ENCODE results near the gene TPO.
"Not testable (repeated sequence)": the region's sequence is repeated elsewhere in the genome, so short reads cannot be mapped to it uniquely, and the experiment has no call there.

Gene TPO

DNA sequence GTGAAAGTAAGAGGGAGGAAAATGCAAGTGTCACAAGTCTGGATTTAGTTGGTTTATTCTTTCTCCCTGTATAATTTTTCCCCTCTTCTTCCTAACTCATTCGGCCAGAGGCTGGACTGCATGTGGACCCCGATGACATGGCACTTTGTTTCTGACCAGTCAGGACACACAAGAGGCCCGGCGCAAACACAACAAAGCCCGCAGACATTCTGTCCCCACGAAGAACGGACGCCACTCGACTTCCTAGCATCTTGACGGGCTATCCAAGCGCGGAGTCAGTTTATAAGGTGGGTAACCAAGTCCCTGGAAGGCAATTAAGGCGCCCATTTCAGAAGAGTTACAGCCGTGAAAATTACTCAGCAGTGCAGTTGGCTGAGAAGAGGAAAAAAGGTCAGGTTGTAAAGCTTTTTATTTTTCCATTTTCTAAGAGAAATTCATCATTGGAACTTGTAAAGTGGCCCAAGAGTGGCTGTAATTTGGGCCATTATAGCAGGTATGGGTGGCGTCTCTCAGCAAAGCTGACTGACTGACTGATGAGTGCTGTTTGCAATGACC lies at the start of gene TPO:
Gene TPO, plus strand, starts transcription at position 308 of the 555 bp plus-strand sequence. CDS start 946 bp downstream, outside the sequence.
- DNase-seq: no peak

GRCh38 chr2:1366546-1367134 lies 46.6 kb upstream of the TPO start:
- DNase-seq: no peak

DNA sequence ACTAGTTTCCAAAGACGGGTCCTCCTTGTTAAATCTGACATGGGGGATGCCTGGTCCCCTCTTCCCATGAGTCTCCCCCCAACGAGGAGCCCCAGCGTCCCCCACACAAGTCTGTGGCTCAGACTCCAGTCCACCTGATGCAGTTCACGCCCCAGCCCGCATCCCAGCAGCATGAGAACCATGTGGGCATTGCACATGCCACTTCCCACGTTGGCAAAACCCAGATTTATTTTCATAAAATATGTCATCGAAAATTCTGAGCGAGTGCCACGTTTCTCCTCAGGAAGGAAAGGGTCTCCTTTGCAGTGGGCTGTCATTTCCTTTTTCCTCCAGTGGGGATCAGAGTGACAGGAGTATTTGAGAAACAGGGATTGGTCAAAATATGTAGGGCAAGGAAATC lies 45.7 kb upstream of the TPO start:
- DNase-seq: no peak

DNA sequence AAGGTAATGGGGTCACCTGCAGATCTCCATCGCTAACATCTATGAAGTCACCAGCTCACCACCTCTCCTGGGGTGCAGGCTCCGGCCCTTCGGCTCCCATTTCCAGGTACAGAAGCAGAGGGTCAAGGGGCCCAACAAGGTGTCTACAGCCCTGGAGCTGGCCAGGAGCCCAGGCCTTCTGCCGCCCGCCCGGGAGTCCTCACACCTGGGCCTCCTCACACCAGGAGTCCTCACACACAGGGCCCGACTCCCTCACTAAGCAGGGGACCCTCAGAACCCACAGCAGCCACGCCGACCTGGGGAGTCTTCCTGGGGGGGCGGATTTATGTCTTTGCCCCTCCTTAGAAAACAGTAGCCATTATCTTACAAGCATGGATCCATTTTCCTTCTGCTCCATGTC lies 43.4 kb upstream of the TPO start:
- DNase-seq: no peak

DNA sequence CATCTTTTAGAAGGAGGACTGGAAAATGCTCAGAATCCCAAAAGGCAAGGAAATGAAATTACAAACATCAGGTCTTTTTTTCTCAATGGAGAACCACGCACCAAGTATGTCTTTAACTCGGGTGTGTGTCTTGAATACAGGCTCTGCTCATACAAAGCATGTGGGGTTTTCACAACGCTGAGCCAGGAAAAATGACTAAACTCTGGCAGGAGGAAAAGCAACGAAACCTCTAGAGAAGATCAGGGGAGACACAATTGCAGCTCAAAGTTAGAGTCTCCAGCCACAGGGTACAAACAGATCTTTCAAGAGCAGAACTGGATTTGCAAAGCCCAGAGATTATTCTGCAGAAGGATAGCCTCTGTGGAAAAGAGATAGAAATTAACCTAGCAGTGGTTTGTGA lies 42.8 kb upstream of the TPO start:
- DNase-seq: no peak

GRCh38 chr2:1371082-1371481 lies 42.2 kb upstream of the TPO start:
- DNase-seq: no peak

DNA sequence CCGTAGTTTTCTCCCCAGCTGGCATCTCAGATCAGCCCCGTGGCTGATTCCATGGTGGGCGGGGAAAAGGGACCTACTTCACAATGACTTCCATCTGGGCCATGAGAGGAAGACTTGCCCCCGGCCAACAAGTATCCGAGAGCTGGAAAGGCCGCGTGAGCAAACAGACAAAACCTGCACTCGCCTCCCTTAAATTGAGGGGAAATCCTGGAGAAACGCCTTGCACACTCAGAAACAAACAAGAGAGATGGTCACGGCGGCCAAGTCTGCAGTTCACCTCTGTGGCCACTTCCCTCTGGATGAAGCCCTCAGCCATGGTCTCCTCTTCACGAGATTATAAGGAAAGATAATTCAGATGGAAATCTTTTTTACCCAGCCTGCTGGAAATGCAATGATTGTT lies 39.4 kb upstream of the TPO start:
- no peak for DNase-seq

- DNase-seq: no peak
These were observed 39.0 kb upstream of the TPO start for GRCh38 chr2:1374287-1374686.

DNA sequence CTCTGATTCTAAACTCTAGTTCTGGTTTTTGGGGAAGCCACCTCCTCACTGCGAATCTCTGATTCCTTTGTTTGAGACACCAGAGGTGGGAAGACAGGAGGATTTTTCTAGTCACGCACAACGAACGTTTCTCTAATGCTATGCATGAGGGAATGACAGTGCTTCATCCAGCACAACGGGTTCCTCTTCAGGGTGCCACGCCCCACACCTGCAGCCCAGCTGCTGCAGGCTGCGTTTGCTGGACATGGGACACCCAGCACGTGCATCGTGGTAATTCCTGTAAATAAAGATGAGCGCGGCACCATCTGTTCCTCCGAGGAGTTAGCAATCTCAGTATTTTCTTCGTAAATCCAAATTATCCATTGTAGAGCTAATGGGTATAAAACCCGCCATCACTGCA lies 37.5 kb upstream of the TPO start:
- DNase-seq: no peak

GRCh38 chr2:1377473-1377872 lies 35.8 kb upstream of the TPO start:
- DNase-seq: no peak

DNA sequence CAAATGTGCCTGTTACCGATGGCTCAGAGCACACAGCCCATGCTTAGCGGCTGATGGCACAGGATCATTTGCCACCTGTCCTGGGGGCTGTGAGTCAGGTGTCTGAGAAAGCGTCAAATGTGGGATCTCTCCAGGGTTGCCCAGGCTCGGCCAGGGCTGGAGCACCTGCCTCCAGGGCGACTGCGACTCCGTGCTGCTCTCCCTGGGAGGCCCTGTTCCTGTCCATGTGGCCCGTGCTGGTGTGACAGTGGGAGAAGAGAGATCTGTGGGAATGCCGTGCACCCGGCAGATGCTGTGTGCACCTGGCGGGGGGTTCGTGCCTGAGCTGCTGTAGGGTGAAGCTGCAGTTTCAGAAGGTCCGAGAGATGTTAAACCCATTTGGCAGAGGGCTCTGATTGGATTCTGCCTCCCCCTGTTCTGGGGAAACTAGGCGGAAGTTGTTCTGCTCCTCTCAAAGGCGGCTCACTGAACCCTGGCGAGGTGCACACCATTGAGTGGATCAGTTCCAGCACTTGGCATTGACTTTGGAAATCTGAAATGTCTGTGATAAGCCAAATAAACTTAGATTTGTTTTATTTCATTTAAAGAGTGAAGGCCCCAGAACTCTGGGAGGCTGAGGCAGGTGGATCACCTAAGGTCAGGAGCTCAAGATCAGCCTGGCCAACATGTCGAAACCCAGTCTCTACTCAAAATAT lies 34.7 kb upstream of the TPO start:
- no peak for DNase-seq

DNA sequence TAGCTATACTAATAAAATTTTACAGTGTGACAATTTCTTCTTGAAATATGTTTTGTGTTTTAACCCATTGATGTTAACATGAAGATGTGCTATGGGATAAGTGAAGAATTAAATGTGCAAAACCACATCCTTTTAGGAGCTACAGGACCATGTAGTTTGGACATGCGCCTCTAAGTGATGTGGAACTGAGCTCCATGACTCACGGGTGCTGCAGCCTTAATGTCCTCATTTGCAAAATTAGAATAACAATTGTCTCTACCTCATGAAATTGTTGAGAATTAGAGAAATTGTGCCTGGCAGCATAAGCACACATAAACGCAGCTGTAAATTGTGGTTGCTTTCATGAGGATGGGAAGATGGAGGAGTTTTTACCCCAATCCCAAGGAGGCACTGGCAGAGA lies 31.6 kb upstream of the TPO start:
- no peak for DNase-seq

DNA sequence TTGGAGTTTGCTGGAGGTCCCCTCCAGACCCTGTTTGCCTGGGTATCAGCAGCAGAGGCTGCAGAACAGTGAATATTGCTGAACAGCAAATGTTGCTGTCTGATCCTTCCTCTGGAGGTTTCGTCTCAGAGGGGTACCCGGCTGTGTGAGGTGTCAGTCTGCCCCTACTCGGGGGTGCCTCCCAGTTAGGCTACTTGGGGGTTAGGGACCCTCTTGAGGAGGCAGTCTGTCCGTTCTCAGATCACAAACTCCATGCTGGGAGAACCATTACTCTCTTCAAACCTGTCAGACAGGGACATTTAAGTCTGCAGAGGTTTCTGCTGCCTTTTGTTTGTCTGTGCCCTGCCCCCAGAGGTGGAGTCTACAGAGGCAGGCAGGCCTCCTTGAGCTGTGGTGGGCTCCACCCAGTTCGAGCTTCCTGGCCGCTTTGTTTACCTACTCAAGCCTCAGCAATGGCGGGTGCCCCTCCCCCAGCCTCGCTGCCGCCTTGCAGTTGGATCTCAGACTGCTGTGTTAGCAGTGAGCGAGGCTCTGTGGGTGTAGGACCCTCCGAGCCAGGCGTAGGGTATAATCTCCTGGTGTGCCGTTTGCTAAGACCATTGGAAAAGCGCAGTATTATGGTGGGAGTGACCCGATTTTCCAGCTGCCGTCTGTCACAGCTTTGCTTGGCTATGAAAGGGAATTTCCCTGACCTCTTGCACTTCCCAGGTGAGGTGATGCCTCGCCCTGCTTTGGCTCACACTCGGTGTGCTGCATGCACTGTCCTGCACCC lies 25.1 kb upstream of the TPO start:
- DNase-seq: not testable (repeated sequence)

DNA sequence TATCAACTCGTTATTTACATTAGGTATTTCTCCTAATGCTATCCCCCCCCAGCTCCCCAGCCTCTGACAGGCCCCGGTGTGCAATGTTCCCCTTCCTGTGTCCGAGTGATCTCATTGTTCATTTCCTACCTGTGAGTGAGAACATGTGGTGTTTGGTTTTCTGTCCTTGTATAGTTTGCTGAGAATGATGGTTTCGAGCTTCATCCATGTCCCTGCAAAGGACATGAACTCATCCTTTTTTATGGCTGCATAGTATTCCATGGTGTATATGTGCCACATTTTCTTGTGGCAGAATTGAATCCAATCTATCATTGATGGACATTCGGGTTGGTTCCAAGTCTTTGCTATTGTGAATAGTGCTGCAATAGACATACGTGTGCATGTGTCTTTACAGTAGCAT lies 23.1 kb upstream of the TPO start:
- DNase-seq: not testable (repeated sequence)

GRCh38 chr2:1393321-1393720 lies 19.9 kb upstream of the TPO start:
- DNase-seq: no peak

DNA sequence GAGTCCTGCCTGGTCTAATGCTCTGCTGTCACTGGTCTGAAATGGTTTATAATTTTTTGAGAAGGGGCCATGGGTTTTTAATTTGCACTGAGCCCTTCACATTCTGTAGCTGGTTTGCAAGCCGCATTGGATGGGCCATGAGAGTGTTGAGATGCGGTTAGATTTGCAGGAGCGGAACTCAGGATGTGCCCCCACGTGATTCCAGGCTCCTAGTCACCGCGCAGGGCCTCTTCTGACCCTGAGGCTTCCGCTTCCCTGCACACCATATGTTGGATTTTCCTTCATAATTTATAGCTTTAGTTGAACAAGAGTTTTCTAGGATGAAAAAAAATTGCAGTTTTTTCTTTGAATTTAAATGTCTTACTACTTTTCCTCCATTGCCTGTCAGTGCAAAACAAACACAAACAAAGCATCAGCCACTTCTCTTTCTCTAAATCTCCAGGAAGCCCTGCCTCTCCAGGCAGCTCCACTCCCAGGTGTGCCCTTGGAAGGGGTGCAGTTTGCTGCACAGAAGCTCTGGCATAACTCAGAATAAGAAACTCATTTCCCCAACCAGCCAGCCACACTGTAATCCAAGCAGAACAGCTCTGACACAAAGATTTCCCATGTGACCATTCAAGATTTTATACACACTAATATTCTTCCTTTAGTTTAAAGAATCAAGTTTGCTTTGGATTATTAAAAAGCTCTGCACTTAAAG lies 18.4 kb upstream of the TPO start:
- DNase-seq: no peak

DNA sequence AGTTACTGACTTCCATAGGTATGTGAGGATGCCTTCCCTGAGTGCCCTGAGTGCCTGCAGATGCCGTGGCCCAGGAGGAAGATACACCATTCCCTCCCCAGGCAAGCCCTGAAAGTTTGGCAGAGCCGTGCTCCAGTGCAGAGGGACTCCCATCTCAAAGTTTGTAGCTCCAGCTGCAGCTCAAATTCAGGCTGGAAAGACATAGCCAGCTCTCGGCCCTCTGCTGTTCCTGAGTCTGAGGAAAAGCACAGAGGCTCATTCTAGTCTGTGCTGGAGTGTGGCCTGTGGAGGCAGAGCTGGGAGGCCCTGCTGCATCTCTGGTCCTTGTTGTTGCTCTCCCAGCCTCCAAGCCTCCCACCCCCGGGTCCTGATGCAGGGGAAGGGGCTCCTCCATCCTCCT lies 15.9 kb upstream of the TPO start:
- no peak for DNase-seq

DNA sequence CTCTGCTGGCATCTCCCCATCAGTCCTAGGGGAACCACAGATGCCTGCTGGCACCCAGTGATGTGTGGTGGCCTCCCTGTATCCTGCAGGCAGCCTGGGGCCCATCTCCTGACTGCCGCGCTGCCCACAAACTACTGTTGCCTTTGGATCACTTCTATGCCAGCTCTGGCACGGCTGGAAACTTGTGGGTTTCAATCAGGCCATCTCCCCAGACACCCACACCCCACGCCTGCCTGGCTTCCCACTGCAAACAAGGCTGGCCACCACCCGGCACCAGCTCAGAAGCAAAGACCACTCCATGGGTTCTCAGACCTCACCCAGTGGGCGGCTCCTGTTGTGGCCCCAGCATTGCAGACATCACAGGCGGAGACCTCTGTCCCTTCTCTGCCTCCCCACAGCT lies 15.1 kb upstream of the TPO start:
- DNase-seq: no peak

DNA sequence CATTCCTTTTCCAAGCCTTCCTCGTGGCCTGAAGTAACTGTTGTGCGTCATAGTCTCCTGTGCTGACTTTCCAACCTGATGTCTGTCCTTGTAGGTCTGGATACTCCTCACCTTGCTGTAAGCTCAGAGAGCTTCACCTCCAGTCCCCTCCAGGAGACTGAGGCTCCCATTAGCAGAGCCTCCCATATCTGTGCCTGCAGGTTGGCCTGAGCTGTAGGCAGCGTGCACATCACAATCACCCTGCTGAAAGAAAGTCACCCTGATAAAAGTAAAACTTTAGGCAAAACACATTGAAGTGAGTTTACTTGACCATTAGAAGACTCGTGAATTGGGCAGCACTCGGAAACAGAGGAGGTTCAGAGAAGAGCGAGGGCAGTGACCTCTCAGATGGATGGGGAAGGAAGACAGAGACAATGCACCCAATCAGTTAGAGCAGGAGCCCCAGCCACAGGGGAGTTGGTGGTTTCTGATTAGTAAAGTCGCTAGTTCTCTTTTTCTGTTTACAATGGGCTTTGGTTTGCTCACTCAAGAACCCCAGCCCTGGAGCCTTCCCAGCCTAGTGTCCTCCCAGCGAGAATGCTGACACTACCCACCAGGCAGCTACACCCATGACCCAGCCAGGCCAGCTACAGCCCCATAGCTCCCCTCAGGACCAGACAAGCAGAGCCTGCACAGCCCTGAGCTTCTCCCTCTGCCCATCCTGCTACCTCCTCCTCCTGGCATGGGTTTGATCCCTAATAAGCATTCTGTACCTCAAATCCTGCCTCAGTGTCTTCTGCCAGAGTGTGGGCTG lies 12.1 kb upstream of the TPO start:
- no peak for DNase-seq

GRCh38 chr2:1402064-1402463 lies 11.2 kb upstream of the TPO start:
- no peak for DNase-seq

- DNase-seq: no peak
These were observed 9.7 kb upstream of the TPO start for GRCh38 chr2:1403565-1403964.

GRCh38 chr2:1405124-1405523 lies 8.1 kb upstream of the TPO start:
- no peak for DNase-seq

- no peak for DNase-seq
These were observed 7.3 kb upstream of the TPO start for GRCh38 chr2:1405967-1406366.

All from activated naive CD4-positive, alpha-beta T cell (primary cell).